Measurements from ENCODE around the gene GIT1.

The GIT1 gene

DNA sequence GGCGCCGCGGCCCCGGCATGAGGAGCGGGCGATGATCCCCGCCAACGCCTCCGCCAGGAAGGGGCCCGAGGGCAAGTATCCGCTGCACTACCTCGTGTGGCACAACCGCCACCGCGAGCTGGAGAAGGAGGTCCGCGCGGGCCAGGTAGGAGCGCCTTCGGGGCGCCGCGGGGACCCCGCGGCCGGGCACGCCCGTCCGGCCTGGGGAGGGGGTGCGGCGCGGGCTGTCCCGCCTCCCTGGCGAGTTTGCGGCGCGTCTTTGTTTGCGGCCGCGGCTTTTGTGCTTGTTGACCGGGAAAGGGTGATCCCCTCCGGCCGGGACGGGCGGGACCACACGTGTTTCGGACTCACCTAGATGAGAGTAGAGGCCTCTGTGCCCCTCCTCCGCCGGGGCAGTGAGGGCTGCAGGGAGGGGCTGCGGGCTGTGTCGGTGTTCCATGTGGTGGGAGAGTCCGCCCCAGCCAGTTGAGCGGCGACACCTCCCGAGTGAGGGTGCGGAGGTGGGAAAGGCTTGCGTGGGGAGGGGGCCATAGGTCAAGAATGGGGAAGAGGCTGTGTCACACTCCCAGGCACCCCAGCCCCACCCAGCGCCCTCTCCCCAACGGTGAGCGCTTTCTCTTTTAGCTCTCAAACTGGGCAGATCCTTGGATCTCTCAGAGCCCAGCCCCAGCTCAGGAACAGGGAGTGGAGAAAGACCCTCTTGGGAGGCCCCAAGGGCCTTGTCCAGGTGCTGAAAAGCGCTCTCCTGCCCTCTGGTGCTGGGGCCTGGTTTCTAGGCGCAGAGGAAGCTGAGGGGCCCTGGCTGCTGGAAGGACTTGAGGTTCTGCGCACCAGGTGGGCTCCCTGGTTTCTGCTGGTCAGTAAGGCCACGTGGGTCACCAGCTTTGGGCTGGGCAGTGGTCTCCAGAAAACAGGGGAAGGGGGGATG is 4.4 kb upstream of the GIT1 start:
- DNase-seq (ENCODE audit: extremely low read depth in 1 of 2, low read depth in 1 of 2): no peak

DNA sequence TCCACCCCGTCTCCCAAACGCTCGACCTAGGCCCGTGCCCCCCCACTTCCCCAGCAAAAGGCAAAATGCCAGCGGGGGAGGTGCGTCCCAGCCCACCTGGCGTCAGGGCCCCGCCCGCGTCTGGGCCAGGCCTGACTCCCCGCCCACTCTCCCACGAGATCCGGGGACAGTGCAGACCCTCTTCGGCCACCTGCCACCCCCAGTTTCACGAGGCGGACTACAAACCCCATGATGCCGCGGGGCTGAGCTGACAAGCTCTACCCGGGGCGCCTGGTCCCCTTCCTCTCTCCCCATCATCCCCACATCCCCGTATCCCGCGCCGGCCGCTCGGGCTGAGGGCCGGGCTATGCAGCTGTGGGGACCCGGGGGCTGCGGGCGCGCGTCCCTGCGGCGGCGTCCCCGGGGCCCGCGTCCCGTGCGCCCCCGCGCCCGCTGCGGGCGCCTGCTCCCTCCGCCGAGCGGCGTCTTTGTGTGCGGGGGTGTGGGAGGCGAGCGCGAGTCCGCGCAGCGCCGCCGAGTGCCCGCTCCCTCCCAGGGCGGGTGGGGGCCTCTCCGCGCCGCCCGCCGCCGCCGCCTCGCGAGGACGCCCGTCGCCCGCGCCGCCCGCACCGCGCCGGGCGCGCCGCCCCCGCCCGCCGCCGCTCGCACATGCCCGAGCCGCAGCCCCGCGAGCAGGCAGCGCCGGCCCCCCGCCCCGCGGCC is 3.6 kb upstream of the GIT1 start, which contains the start of gene ANKRD13B:
Gene ANKRD13B, plus strand, starts transcription at position 283 of the 702 bp plus-strand sequence. CDS start 490 bp downstream, outside the sequence.
- no peak for DNase-seq (ENCODE audit: extremely low read depth in 1 of 2, low read depth in 1 of 2)

DNA sequence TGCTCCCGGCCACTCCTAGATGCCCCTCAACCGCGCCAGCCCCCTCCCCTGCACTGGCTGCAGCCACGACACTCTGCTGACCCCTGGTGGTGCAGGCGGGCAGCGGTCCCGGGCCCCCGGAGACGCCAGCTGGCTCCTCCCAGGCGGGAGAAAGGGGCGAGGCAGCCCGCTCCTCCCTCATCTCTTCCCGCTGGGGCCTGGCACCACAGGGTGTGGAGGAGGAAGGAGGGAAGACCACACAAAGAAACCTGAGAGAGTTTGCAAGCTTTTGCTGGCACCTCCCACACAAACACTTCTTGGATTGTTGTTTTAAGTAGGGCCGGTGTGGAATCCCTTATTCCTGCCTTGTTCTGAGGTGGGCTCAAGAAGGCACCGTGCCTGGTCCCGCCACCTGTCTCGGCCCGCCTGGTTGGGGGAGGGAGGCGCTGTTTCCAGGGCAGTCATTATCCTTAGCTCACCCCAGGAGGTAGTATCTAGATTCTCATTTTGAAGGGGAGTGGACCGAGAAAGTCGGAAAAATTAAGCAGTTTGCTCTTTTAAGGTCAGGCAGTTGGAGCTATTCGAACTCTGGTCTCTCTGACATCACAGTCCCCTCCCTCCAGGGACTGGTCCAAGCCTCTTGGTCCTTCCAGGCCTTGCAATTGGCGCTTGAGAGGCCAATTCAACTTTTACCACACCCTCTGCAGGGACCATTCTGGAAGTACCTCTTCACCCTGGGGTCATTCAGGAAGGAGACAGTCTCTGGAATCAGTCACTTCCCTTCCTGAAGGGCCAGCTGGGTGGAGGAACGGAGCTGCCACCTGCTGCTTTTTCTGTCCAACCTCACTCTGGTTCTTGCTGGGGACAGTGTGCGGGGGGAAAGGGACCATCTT is 2.5 kb upstream of the GIT1 start:
- peak in 1 of 2 donors; percentile 61 for DNase-seq (ENCODE audit: extremely low read depth in 1 of 2, low read depth in 1 of 2)

DNA sequence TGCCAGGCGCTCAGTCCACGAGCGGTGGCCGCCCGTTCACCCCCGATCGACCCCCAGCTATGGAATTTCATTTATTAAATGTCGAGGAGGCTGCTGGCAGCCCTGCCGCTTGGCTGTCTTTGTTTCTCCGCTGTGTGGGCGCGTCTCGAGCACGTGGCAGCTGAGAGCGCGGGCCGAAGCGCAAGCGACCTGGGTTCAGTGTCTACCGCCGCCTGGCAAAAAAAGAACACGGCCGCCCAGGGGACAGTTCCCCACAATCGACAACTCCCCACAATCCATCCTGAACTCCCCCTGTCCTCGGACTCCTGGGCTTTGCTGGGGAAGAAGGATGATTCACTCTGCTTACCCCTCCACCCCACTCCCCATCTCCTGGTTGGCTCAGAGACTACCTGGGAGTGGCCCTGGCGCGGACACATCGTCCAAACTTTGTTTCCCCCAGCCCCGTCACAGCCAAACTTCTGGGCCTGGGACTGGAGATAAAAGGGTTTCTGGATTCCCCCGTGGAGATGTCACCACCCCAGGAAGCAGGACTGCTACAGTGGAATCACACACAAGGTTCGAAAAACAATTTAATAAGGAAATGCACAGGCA is 1.8 kb upstream of the GIT1 start:
- no peak for DNase-seq (ENCODE audit: extremely low read depth in 1 of 2, low read depth in 1 of 2)

DNA sequence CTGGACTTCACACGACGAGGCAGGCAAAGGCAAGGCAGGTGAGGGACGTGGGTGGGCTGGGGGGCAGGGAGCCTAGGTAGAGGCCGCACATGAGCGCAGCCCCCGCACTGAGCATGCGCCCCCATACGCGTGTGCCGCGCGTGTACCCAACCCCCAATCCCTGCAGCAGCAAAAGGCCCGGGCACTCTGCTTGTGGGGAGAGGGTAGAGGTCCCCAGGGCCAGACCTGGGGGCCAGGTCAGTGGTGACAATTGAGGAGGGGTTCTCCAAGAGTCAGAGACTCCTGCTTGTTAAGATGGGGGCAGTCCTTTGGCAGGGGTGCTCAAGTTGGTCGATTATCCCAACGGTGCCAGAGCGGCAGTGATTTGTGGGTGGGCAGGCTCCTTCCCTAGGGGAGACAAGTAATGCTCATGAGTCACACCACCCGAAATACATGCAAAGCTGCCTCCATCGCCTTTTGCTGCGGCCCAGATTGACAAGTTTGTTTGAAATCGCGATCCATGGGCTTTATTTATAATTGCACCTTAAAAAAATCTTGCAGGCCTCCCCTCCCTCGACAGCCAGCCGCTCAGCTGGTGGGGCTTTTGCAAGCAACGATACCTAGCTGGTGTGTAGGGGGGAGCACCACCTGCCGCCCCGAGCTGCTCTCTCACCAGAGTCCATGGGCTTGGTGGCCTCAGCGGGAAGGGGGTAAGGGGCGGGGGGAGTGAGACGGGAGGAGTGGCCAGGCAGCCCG is 1.1 kb upstream of the GIT1 start:
- DNase-seq (ENCODE audit: extremely low read depth in 1 of 2, low read depth in 1 of 2): no peak

DNA sequence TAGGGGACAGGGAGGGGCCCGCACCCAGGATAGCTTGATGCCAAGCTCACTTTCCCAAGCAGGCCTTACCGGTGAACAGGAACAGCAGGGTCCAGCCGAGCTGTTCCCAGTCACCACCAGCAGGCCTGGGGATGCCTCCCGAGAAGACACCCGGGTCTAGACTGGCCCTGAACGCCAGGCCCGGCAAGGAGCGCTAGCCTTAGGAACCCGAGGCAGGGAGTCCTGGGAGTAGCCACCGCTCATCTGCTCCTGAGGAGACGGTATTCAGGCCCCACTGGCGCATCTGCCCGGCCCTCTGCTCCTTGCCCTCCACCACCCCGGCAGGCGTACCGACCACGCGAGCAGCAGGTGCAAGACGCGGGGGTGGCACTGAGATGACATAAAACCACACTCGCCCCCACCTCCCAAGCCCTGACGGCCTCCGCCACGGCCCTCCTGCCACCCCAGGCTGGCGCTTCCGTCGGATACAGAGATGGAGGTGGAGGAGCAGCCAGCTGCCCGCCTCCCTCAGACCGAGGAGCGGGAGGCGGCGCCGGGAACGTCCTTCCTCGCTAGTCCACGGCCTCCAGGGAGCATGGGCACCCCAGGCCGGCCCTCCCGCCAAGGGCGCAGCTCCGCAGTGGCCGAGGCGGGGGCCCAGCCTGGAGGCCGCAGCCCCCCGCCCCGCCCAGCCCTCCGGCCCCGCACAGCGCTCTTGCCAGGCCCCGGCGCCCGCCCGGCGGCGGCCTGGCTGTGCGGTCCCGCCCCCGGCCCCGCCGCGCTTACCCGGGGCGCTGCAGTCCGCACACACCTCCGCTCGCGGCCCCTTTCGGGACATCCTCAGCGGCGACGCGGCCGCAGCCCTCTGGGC is 661 bp downstream of the GIT1 start:
- no peak for DNase-seq (ENCODE audit: extremely low read depth in 1 of 2, low read depth in 1 of 2)

DNA sequence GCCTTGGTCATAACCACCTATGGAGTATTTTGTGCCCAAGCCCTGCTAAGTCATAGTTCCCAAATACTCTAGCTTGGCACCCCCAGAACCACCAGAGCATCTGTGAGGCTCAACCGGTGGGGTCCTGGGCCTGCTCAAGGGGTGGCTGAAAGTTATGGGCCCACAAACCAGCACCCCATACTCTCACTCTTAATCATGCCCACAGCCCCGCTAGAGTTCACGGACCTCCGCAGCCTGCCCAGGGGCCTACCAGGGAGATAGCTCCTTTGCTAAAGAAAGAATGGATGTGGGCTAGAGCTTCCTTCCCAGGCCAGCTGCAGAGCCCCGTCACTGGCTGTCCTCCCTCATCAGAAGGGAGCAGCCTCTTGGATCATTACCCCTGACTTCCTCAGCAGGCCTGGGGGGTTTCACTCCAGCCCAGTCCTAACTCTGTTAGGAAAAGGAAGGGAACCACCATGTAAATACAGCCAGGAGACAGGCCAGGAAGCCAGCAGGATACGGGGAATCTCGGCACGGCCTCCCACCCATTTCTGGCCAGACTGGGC is 1.4 kb downstream of the GIT1 start:
- no peak for DNase-seq (ENCODE audit: extremely low read depth in 1 of 2, low read depth in 1 of 2)

DNA sequence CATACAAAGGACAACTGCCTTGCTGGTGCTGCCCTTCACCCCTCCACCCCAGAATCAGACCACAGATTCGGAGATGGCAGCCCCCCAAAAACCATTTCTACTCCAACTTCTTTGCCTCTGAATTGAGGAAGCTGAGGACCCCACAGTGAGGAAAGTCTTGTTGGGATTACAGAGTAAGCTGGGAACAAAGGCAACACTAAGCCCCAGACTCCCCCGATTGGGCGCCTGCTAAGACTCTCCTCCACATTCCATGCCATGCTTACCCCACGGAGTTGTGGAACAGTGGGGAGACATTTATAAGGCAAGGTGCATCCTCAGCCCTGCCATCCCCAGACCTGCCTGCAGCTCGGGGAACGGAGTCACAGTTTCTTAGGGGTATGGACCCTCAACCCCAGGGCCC is 1.9 kb downstream of the GIT1 start:
- DNase-seq (ENCODE audit: extremely low read depth in 1 of 2, low read depth in 1 of 2): no peak

DNA sequence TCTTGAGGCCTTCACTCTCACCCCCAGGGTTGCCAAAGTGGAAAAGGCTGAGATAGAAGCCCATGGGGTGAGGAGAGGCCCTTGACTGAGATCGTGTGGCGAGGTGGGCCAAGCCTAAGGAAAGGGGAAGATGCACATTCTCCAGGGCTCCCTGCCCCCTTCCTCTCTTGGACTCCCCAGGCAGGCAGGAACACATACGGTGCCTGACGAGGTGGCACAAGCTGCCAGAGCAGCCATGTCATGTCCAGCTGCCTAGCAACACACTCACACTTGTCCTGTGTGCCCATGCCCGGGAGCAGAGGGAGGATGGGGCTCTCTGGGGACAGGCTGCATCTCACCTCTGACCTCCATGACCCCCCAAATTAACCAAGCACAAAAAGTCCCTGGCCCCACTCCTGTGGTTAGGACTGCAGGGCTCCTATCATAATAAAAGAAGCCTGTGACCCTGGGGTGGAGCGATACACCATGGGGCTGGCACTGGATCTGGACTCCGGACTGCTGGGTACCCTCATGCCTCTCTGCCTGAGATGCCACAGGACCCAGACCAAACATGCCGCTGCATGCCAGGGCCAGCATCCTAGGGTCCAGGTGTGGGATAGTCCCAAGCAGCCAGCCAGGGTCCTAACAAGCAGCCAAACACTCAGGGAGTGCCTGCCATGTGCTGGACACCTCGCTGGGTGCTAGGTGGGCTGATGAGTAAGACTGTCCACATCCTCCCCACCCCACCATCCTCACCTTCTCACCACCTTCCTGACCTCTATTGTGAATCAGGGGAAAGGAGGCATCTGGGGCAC is 2.6 kb downstream of the GIT1 start:
- DNase-seq (ENCODE audit: extremely low read depth in 1 of 2, low read depth in 1 of 2): no peak

DNA sequence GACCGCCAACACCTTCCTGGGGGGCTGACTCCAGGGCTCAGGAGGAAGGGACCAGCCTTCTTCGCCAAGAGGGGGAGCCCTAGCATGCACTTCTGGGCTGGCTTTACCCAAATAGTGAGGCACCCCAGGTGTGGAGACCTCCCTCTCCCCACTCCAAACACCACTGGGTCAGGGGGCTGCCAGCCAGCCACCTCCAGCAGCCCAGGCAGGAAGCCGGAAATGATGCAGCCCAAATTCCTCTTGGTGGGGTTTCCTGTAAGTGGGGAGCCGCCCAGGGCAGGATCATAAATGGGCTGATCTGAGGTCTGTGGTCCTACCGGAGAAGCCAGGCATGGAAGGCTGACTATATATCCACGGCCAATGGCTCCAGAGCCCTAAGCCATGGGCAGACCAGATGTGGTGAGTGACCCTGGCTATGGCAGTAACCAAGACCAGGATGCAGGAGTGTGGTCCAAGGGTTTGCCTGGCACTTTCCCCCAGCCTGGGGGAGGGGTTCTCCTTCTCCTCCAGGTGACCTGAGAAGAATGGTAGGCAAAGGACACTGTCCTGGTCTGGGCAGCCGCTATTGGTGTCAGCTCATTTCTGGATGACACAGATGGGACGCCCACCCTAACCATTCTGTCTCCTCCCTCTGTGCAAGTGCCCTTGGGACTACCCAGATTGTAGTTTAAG is 4.2 kb downstream of the GIT1 start:
- DNase-seq (ENCODE audit: extremely low read depth in 1 of 2, low read depth in 1 of 2): no peak

DNA sequence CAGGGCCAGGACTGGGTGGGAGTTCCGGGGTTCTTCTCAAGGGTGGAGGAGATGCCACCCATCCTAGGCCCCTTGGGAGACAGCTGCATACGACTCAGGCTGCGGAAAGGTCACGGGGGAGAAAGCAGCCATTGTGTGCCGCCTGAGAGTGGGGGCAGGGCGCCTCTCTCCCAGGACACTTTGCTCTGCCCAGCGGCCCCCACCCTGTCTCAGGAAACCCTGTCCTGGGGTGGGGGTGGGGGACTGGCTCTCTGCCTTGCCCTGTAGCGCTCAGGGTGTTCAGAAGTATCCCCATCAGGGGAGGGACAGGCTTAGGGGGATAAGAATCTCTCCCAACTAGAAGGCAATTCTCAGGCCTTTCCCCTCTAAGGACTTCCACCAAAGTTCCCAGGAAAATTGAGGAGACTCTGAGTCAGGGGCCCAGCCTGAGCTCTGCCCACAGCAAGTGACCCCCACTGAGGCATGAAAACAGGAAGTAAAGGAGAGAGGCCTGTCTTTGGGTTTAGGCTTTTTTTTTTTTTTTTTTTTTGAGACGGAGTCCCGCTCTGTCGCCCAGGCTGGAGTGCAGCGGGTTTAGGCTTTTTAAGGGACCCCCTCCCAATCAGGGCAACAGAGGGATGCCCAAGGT is 4.9 kb downstream of the GIT1 start:
- no peak for DNase-seq (ENCODE audit: extremely low read depth in 1 of 2, low read depth in 1 of 2)

DNA sequence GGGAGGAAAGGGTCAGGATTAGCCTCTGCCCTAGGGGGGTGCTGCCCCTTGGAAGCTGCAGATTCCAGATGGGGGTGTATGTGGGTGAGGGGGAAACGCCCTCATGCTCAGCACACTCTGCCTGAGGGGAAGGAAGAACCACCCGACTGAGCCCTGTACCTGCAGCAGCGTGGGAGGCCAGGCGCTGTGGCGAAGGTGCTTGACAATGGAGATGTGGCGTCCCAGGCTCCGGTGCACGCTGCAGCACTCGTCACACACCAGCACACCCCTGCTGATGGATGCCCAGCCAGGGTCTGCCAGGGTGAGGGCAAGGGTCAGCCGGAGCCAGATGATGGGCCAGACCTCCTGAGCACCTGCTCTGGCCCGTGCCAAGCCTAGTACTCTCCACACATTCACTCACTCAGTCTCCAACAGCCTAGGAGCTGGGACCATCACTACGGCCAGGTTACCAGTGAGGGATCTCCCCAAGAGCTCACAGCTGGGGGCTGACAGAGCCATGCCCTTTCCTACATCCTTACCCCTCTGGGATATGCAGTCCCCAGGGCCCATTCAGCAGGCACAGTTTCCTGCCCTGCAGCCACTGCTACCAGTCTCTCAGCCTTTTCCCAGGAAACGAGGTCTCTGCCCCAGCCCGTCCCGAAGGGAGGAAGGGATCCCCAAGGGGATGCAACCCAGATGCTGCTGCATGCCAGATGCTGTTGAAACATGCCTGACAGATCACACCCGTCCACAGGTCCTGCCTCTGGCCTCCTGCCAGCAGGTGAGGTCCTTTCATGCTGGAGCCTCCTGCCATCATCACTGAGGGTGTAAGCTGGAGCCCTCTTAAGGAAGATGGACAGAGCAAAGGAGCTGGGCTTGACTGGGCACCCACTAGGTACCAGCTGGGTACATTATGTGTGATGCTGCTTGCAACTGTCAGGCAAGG is 5.9 kb downstream of the GIT1 start:
- no peak for DNase-seq (ENCODE audit: extremely low read depth in 1 of 2, low read depth in 1 of 2)

DNA sequence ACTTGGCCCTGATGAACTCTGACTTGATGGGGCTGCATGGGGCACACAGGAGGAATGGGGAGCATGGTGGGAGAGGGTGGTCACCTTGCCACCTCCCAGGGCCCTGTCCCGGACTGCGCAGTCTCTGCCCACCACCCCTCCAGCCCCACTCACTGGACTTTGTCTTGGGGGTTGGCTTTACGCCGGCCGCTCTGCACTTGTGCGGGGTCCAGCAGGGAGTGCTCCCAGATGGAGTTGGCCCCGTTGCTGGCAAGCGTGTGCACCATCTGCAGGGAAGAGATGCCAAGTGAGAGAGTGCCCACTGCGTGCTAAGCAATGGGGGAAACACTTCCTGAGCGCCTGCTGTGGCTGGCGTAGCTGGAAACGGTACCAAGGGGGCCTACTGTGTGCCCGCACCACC is 6.7 kb downstream of the GIT1 start:
- no peak for DNase-seq (ENCODE audit: extremely low read depth in 1 of 2, low read depth in 1 of 2)

DNA sequence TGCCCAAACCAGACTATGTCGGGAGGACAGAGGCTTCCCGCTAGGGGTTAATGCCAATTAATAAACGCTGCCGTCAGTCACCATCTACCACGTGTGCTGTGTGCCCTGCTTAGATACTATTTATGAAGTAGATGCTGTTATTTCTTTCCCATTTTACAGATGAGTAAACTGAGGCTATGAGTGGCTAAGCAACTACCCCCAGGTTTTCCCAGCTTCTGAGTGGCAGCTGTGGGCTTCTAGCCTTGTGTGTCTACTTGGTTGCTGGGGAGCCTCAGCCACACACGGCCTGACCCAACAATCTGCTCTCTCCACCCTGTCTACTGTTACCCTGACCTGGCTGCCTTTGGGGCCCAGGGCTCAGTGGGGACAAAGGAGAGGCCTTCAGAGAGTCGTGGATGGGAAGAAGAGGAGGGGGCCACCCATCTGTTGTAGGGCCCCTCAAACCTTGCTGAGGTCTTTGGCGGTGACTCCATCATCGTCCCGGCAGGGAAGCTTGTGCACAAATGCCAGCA is 7.1 kb downstream of the GIT1 start:
- DNase-seq (ENCODE audit: extremely low read depth in 1 of 2, low read depth in 1 of 2): no peak

DNA sequence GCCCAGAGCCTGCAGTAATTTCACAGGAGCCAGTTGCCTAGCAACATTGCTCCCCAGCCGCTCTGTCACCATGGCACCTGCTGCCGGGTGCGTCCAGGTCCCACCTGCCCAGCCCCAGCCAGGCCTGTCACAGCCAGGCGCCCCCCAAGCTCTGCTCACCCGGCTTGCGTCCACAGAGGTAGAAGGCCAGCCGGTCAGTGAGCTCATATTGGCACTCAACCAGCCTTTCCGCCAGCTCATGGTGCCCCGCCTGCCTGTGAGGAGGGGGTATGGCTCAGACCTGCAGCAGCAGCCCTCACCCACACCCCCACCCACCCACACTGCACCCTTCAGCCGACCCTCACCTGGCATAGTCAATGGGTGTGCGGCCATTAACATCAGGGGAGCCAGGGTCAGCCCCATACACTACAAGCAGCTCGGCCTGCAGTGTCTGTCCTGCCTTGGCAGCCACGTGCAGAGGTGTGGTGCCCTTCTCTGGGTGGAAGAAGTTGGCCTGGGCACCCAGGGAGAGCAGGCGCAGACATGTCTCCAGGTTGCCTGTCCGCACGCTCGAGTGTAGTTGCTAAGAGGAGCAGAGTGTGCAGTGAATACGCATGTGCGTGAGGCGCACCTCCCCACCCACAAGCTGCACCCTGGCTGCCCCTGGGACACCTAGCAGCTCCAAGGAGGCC is 7.7 kb downstream of the GIT1 start:
- DNase-seq (ENCODE audit: extremely low read depth in 1 of 2, low read depth in 1 of 2): no peak

Data from activated CD8-positive, alpha-beta memory T cell treated with anti-CD3 and anti-CD28 coated beads for 1 hour (primary cell).